GM23248 (cell line): ENCODE measurements around the gene PLEKHS1. TPM values are rescaled to one million over a fixed set of nuclear protein-coding genes. Genes with fewer than 3 reads are reported as not detected.
A peak's percentile ranks its signal among the peaks of the same experiment; 100 is the strongest.

Experiments used
- DNase-seq: peaks from one replicate; pipeline ENCODE4 v3.0.0-alpha.2; 2015
- H2AFZ ChIP-seq: fragments of 200-600 bp; sonication (generic); 2 replicates; pipeline ENCODE4 v1.6.1; 2016; ENCODE audit warnings: antibody characterized with exemption
- H3F3A ChIP-seq: fragments of 200-600 bp; sonication (generic); 2 replicates; pipeline ENCODE4 v1.6.1; 2016; ENCODE audit warnings: mild to moderate bottlenecking, antibody characterized with exemption, mixed run types; ENCODE audit not compliant: insufficient read depth
- H3K27ac ChIP-seq: fragments of 200-600 bp; sonication (generic); 2 replicates; pipeline ENCODE4 v1.5.1; 2016; ENCODE audit warnings: mild to moderate bottlenecking
- H3K27me3 ChIP-seq: fragments of 200-600 bp; sonication (generic); replicated peaks from 2 replicates; pipeline ENCODE4 v1.6.1; 2016; ENCODE audit warnings: mild to moderate bottlenecking; ENCODE audit not compliant: insufficient read depth
- H3K36me3 ChIP-seq: fragments of 200-600 bp; sonication (generic); 2 replicates; pipeline ENCODE4 v1.6.1; 2016; ENCODE audit warnings: low read depth, mild to moderate bottlenecking
- H3K4me1 ChIP-seq: fragments of 200-600 bp; sonication (generic); 2 replicates; pipeline ENCODE4 v1.6.1; 2016; ENCODE audit warnings: mild to moderate bottlenecking; ENCODE audit not compliant: insufficient read depth
- H3K4me2 ChIP-seq: fragments of 200-600 bp; sonication (generic); one replicate; pipeline ENCODE4 v1.6.1; 2016; ENCODE audit warnings: mild to moderate bottlenecking; ENCODE audit not compliant: unreplicated experiment
- H3K4me3 ChIP-seq: fragments of 200-600 bp; sonication (generic); 2 replicates; pipeline ENCODE4 v1.5.1; 2016; ENCODE audit warnings: mild to moderate bottlenecking
- H3K79me2 ChIP-seq: fragments of 200-600 bp; sonication (generic); 2 replicates; pipeline ENCODE4 v1.6.1; 2016; ENCODE audit warnings: mild to moderate bottlenecking; ENCODE audit not compliant: insufficient read depth
- H3K9ac ChIP-seq: fragments of 200-600 bp; sonication (generic); 2 replicates; pipeline ENCODE4 v1.6.1; 2016; ENCODE audit warnings: mild to moderate bottlenecking
- H3K9me2 ChIP-seq: fragments of 200-600 bp; sonication (generic); 2 replicates; pipeline ENCODE4 v1.6.1; 2016; ENCODE audit warnings: mixed run types, mild to moderate bottlenecking, moderate library complexity; ENCODE audit not compliant: insufficient read depth
- H3K9me3 ChIP-seq: fragments of 200-600 bp; sonication (generic); one replicate; pipeline ENCODE4 v1.6.1; 2017; ENCODE audit warnings: low read depth
- H4K20me1 ChIP-seq: fragments of 200-600 bp; sonication (generic); 2 replicates; pipeline ENCODE4 v1.6.0; 2016; ENCODE audit not compliant: insufficient read depth
- EZH2 ChIP-seq: fragments of 200-600 bp; sonication (generic); IDR thresholded peaks from 2 replicates; pipeline ENCODE4 v1.6.1; 2018; ENCODE audit warnings: antibody characterized with exemption, mild to moderate bottlenecking; ENCODE audit not compliant: insufficient read depth, poor library complexity, severe bottlenecking
- EZH2phosphoT487 ChIP-seq: fragments of 200-600 bp; sonication (generic); IDR thresholded peaks from 2 replicates; pipeline ENCODE4 v1.6.1; 2018; ENCODE audit warnings: antibody characterized with exemption, moderate library complexity, mild to moderate bottlenecking, low read depth; ENCODE audit not compliant: insufficient read depth
- WGBS, 2 experiments: methylation state at CpG; one replicate each; pipeline ENCODE4 v1.1.6; 2015 to 2017; ENCODE audit warnings: low lambda C conversion rate in 2 of 2, low coverage in 1 of 2; ENCODE audit errors: missing lambda C conversion rate in 2 of 2; 5-methylcytosine and 5-hydroxymethylcytosine counted together
- in situ Hi-C: fragments of 300-500 bp; cut with MboI; formaldehyde crosslinking; loops from 2 replicates; pipeline ENCODE4 v1.15.0; 2020
- polyA plus RNA-seq: library from polyadenylated mRNA; unstranded; fragments of >200 nt; fragmentation: Nextera tagmentation; extraction: Ambion mirVana; gene quantifications from 2 replicates; pipeline ENCODE4 v1.2.1, GENCODE V29; 2016
- total RNA-seq: library from RNA; depleted of rRNA; stranded (reverse); fragments of >200 nt; shearing (Covaris generic); gene quantifications from 2 replicates; pipeline ENCODE4 v1.2.3, GENCODE V29; 2014; rRNA removed

PLEKHS1 gene
- total RNA-seq (0.38 TPM in 1 of 2 replicates, not detected in the other), polyA plus RNA-seq (not detected in 2 replicates)

GRCh38 chr10:113751181-113751732 is at the start of gene PLEKHS1:
Gene PLEKHS1, plus strand, starts transcription at chr10:113751682. Its CDS starts 3,596 bp downstream, at chr10:113755278.
- in situ Hi-C loops: no loop called here
- no peaks in the 10 kb centered on the region for H3K9me2 ChIP-seq
- H3K4me2 ChIP-seq: no peak within 1 kb of the TSS
- H3K4me3 ChIP-seq: no peak within 1 kb of the TSS
- H3K79me2 ChIP-seq: no peaks in the 10 kb centered on the region
- H3F3A ChIP-seq: no peaks in the 10 kb centered on the region
- no peaks in the 10 kb centered on the region for H4K20me1 ChIP-seq
- no peaks in the 10 kb centered on the region for H3K36me3 ChIP-seq
- H3K4me1 ChIP-seq: no peaks in the 10 kb centered on the region
- H3K27me3 ChIP-seq: peaks cover 5% of the 10 kb centered on the region; the same call in 1 of the 2 replicates
- TF ChIP-seq EZH2 (no peak), EZH2phosphoT487 (no peak)
- H3K9ac ChIP-seq: no peak within 1 kb of the TSS
- 85 to 88% methylated on average over 3 of the region's 3 CpGs for WGBS, 2 experiments
- no peaks in the 10 kb centered on the region for H3K9me3 ChIP-seq
- H3K27ac ChIP-seq: no peak within 1 kb of the TSS
- no peak within 1 kb of the TSS for H2AFZ ChIP-seq
- no peak for DNase-seq

- TF ChIP-seq EZH2 (no peak), EZH2phosphoT487 (no peak)
- H3K27ac ChIP-seq: no peak overlapping the region
- no peaks in the 10 kb centered on the region for H3K27me3 ChIP-seq
- H3F3A ChIP-seq: peaks cover 17% of the 10 kb centered on the region
- no peak overlapping the region for H3K4me3 ChIP-seq
- 0 out of 2 replicates have a peak, but pooled peaks cover 3% of the 10 kb centered on the region for H3K36me3 ChIP-seq
- H3K9ac ChIP-seq: no peak overlapping the region
- H3K4me1 ChIP-seq: peaks cover 12% of the 10 kb centered on the region
- no peak overlapping the region for H2AFZ ChIP-seq
- WGBS, 2 experiments: 21 to 26% methylated on average over 3 to 6 of the region's 6 CpGs
- in situ Hi-C loops: loop anchor here (10.0 kb wide), 1 partner anchor 400 kb away; no protein-coding TSS in a partner anchor
- no peaks in the 10 kb centered on the region for H3K9me3 ChIP-seq
- H3K9me2 ChIP-seq: no peaks in the 10 kb centered on the region
- H3K4me2 ChIP-seq: no peak overlapping the region
- peak; percentile 67 for DNase-seq
- H3K79me2 ChIP-seq: peaks cover 4% of the 10 kb centered on the region; the same call in 1 of the 2 replicates
- no peaks in the 10 kb centered on the region for H4K20me1 ChIP-seq
These were observed 46.7 kb upstream of the PLEKHS1 start for GRCh38 chr10:113704637-113705343.

- no peak overlapping the region for H3K9ac ChIP-seq
- in situ Hi-C loops: loop anchor here (10.0 kb wide), 1 partner anchor 400 kb away; no protein-coding TSS in a partner anchor
- peaks cover 22% of the 10 kb centered on the region for H3F3A ChIP-seq
- no peak for DNase-seq
- no peak overlapping the region for H3K4me3 ChIP-seq
- 0 out of 2 replicates have a peak, but pooled peaks cover under 1% of the 10 kb centered on the region for H3K36me3 ChIP-seq
- no peaks in the 10 kb centered on the region for H3K9me2 ChIP-seq
- TF ChIP-seq EZH2: no peak
- TF ChIP-seq EZH2phosphoT487: no peak
- H2AFZ ChIP-seq: no peak overlapping the region
- H3K4me2 ChIP-seq: no peak overlapping the region
- H3K27me3 ChIP-seq: no peaks in the 10 kb centered on the region
- H4K20me1 ChIP-seq: no peaks in the 10 kb centered on the region
- H3K27ac ChIP-seq: no peak overlapping the region
- peaks cover 15% of the 10 kb centered on the region for H3K4me1 ChIP-seq
- H3K9me3 ChIP-seq: no peaks in the 10 kb centered on the region
- H3K79me2 ChIP-seq: peaks cover 4% of the 10 kb centered on the region; the same call in 1 of the 2 replicates
These were observed 46.2 kb upstream of the PLEKHS1 start for GRCh38 chr10:113705344-113705652.

GRCh38 chr10:113706623-113707022 is 44.9 kb upstream of the PLEKHS1 start:
- no peak for DNase-seq
- H3K79me2 ChIP-seq: peaks cover 4% of the 10 kb centered on the region; the same call in 1 of the 2 replicates
- peaks cover 32% of the 10 kb centered on the region for H3F3A ChIP-seq
- no peaks in the 10 kb centered on the region for H3K9me2 ChIP-seq
- H2AFZ ChIP-seq: no peak overlapping the region
- no peaks in the 10 kb centered on the region for H3K27me3 ChIP-seq
- TF ChIP-seq EZH2: no peak
- H3K4me1 ChIP-seq: peaks cover 15% of the 10 kb centered on the region
- no peak overlapping the region for H3K4me2 ChIP-seq
- H3K9me3 ChIP-seq: no peaks in the 10 kb centered on the region
- H3K4me3 ChIP-seq: no peak overlapping the region
- no peak overlapping the region for H3K27ac ChIP-seq
- in situ Hi-C loops: loop anchor here (10.0 kb wide), 1 partner anchor 398 kb away; no protein-coding TSS in a partner anchor
- no peak overlapping the region for H3K9ac ChIP-seq
- H3K36me3 ChIP-seq: no peaks in the 10 kb centered on the region
- no peaks in the 10 kb centered on the region for H4K20me1 ChIP-seq
- WGBS, 2 experiments: 71 to 78% methylated on average over 5 of the region's 5 CpGs
